Measurements from ENCODE around the gene CSAD.
"Not testable (repeated sequence)": the region's sequence is repeated elsewhere in the genome, so short reads cannot be mapped to it uniquely, and the experiment has no call there.

Gene CSAD

DNA sequence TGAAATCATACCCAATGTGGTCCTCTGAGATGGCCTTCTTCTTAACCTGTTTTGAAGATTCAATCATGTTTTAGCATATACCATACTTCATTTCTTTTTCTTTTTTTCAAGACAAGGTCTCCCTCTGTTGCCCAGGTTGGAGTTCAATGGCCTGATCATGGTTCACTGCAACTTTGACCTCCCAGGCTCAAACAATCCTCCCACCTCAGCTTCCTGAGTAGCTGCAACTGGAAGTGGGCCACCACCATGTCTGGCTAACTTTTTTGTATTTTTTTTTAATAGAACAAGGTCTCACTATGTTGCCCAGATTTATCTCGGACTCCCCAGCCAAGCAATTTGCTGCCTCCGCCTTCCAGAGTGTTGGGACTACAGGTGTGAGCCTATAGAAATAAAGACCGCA is 47.0 kb downstream of the CSAD start:
- no peak for DNase-seq

DNA sequence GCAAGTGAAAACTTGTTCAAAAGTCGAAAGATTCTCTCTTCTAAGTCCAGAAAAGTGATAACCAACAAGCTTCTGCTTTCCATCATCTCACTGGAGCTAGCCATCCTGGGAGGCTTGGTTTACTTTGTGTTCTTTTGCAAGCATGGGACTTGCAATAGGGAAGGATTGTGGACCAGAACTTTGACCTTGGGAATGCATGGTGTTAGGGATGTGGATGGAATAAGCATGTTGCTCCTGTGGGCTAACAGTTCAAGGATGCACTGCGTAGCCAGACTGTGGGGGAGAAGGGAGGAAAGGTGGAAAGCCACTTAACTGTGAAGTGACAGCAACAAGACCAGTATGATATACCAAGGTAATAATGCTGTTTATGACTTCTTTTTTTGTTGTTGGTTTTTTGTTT is 48.9 kb downstream of the CSAD start:
- DNase-seq = no peak

DNA sequence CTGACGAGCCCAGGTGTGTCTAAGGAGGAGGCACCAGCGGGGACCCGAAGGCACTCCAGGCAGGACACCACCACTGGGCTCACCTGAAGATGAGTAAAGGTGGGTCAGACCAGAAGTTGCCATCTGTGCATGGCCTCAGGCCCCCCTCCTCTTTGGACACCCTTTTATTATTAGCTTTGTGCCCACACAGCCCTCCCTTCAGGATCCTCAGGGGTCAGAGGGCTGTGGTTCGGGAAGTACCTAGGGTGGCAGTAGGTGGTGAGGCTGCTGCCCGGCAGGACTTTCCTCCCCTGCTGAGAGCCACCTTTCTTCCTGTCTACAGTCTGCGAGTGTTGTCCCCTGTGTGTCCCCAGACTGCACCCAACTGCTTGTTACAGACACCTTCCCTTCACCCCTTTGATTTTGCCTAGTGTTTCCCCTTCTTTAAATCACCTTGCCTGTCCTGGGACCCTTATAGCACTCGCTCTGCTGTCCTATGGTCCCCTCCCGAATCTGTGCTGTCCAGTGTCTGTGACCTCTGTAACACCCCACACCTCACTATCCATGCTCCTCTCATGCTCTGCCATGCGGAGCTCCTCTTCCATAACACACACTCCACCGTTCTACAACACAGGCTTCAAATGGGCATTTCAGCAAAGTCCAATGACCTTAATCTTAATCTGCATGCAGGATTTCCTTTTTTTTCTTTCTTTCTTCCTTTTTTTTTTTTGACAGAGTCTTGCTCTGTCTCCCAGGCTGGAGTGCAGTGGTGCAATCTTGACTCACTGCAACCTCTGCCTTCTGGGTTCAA is 51.8 kb downstream of the CSAD start:
- no peak for DNase-seq

DNA sequence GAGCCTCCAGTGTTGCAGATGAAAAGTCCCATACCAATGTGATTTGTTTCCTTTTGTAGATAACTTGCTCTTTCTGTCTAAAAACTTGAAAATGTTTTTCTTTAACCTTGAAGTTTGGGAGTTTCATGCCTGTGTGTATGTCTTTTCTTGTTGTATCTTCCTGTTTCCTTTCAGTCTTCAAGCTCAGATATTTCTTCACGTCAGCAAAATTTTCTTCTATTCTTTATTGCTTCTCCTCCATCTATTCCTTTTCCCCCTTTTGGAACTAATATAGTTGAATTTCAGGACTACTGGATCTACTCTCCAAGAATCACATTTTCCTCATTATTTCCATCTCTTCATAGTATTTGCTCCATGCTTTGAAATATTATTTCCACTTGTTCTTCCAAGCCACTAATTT is 53.6 kb downstream of the CSAD start:
- no peak for DNase-seq

DNA sequence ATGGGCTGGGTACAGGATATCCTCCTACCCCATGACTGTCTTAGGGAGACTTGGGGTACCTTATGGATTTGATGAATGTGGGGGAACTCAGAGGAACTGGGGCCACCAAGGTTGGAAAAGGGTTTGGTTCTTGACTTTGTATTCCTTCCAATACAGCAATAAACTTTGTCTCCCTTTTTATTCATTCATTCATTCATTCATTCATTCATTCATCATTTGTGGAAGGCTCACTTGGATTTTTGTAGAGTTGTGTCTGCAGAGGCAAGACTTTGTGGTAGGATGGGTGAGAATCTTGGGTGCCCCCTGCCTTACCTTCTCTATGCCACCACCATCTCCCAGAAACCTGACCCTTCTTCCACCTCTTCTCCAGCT is 56.4 kb downstream of the CSAD start:
- DNase-seq = no peak

DNA sequence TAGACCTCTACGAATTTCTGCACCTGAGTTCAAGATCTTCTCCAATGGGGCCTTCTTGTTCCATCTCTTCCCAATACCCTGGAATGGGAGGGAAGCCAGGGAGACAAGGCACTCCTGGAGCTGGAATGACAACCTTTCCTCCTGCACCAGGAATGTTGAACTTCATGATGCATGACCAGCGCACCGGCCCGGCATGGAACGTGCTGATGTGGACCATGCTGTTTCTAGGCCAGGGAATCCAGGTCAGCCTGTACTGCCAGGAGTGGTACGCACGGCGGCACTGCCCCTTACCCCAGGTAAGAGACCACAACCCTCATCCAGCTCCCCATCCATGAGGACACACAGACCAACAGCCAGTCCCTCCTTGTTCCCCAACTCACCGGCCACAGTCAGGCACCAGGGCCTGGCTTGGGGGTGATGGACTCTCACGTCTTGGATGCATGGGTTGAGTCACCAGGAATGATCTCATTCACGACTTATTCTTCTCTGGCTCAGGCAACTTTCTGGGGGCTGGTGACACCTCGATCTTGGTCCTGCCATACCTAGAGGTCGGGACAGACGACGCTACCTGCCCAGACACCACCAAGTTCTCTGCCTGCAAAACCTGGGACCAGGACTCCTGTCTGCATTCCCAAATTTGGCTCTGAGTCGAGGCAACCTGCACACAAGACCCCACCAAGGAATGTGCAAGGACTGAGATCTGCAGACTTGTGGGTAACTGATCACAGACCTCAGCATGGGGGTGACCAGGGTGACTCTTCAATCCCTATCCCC is 57.0 kb downstream of the CSAD start:
- DNase-seq = no peak

DNA sequence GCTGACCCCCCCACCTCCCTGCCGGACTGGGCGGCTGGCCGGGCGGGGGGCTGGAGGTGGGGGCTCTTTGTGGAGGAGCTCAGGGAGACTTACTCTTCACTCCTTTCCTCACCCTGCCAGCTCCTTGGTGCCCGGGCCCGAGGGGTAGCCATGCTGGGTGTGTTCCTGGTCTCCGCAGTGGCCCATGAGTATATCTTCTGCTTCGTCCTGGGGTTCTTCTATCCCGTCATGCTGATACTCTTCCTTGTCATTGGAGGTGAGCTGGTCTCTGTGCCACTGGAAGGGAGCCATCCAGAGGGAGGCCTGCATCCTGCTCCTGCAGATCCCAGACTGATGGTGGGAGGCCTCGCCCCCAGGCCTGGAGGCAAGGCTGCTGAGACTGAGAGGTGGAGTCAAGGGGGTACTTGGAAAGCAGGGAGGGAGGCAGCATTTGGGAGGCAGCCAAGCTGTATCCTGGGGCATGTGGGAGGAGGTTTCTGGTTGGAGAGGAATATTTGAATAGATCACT is 57.7 kb downstream of the CSAD start:
- DNase-seq = no peak

DNA sequence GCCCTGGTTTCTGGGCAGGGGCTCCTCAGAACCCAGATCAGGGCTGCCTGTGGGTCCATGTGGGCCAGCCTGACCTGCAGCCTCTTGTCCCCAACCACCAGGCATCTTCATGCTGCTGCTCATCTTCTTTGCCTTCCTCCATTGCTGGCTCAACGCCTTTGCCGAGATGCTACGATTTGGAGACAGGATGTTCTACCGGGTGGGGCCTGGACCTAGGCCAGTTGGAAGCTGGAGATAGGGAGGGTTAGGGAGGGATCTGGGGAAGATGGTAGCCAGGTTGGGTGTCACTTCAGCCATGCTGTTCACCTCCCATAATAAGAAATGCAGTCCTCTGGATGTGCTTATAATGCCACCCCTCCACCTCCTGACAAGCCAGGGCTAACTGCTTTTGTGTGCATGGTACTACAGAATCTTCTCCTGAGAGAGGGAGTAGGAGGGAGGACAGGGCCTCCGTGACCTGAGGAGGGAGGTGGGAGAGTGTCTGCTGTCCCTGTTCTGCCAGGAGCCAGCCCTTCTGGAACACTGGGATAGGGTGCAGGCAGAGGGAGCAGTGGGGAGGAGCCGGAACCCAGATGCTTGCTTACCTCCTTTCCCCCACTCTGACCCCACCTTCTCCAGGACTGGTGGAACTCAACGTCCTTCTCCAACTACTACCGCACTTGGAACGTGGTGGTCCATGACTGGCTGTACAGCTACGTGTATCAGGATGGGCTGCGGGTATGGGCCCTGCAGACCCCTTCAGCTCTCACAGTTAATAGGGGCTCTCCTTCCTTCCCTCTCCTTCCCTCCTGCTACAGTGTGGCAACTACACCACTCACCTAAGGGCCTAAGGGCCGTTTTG is 59.8 kb downstream of the CSAD start:
- no peak for DNase-seq

DNA sequence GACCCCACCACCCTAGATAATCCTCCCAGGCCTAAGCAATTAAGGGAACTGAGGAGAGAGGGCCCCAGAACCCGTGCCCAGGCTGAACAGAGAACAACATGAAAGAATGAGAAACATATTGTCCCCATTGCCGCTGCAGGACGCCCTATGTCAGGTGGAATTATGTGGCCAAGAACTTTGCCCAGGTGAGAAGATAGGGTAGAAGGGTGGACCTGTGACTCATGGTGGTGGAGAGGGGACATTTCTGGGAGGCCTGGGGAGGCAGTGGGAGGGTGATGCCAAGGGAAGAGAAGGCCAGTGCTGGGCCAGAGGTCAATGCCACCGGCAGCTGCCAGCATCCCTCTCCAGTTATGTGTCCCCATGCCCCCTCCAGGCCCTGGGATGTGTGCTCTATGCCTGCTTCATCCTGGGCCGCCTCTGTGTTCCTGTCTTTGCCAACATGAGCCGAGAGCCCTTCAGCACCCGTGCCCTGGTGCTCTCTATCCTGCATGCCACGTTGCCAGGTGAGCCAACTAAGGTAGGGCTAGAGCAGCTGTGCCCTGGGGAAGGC is 61.9 kb downstream of the CSAD start:
- DNase-seq = no peak

DNA sequence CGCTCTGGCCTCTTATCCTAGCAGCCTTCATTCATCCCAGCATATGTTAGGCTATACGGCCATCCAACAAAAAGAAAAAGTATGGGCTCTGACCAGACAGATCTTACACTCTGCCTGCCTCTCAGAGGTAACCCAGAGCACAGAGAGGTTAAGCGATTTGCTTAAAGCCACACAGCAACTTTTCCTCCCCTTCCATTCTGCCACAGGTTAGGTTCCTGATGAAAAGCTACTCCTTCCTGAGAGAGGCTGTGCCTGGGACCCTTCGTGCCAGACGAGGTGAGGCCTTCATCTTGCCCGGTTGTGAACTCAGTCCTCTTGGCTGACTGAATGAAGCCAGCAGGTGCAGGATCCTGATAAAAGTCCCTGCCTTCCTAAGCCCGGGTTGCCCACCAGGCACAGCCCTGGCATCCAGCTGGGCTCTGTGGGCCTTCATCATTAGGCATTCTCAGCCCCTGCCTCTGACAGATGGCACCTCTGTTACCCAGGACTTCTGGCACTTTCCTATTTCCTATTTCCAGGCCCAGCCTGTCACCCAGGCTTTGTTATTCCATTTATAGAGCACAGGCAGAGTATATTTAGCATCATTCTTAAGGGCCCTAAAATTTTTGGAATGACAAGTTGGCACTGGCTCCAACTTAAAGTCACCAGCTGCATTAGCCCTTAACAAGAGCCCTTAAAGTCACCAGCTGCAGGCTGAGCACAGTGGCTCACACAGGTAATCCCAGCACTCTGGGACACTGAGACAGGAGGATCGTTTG is 64.7 kb downstream of the CSAD start:
- DNase-seq = no peak

DNA sequence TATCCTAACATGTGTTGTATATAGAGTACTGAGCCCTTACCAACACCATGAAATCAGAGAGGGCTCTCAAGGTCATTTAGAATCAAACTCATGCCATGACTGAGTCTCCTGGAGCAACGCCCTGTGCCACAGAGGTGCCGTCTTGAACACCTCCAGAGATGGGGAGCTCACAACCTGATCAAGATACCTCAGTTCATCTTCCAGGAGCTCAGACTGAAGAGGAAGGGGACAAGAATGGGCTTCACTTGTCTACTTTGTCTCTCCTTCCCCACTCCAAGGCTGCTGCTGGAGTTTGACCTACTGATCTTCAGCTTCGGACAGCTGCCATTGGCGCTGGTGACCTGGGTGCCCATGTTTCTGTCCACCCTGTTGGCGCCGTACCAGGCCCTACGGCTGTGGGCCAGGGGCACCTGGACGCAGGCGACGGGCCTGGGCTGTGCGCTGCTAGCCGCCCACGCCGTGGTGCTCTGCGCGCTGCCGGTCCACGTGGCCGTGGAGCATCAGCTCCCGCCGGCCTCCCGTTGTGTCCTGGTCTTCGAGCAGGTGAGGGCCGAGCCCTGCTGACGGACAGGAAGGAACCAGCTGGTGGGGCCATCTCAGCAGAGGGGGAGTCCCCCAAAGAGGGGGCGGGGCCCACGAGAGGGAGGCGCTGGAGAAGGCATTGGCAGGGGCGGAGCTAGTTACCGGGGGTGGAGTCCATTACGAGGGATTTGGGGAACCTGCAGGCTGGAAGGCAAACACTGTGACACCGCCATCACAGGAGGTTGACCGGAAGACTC is 65.4 kb downstream of the CSAD start:
- DNase-seq = peak; percentile 12

DNA sequence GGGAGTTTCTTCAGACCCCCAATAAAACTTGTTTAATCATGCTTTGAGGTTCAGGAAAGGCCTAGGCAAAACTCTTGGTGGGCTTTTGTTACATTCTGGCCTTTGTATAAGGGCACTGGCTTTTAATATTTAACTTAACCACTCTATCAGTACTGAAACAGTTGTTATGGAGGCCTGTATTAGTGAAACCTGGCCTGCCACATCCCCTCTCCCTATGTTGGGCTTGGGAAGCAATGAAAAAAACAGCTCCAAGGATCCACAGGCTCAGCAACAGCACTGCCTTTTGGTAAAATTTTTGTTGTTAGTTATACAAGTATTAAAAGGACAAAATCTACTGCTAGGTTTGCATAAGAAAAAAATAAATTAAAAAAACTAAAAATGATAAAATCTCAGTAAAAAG is 66.8 kb downstream of the CSAD start:
- DNase-seq = no peak

DNA sequence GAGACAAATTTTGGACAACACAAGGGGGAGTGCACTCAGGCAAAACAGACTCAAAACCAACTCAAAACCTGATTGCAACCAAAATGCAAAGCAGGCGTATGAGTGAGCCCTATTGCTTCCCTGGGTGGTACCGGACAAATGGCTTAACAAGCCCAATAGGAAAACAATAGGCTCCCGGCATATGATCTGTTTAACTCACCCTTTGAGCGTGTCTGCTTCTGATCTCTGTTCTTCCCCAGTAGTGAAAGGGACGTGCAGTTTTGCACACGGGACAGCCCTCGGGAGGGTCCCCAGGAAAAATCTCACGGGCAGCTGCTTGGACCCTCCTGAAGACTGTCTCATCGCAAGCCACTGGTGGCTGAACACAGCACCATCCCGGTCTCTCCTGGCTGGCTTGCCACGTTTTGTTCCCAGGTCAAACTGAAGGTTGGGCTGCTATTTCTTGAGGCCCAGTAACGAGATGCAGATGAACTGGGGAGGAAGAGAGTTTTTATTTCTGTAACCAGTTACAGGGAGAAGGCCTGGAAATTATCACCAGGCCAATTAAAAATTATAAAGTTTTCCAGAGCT is 67.5 kb downstream of the CSAD start:
- no peak for DNase-seq

DNA sequence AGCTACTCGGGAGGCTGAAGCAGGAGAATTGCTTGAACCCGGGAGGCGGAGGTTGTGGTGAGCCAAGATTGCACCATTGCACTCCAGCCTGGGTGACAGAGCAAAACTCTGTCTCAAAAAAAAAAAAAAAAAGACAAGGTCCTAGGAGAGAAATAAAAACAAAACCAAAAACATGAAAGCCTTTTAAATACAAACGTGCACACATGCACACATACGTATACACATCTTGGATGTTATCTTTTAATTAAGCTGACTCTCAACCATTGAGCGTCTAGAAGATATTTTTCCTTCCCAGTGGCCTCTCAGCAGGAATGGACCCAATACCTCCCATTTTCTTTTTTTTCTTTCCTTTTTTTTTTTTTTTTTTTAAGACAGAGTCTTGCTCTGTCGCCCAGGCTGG is 68.3 kb downstream of the CSAD start:
- not testable (repeated sequence) for DNase-seq
